Esophagus (tissue), 2 donors: ENCODE measurements around the gene PPM1H. TPM values are rescaled to one million over a fixed set of nuclear protein-coding genes. Genes with fewer than 3 reads are reported as not detected.
A peak's percentile ranks its signal among the peaks of the same experiment; 100 is the strongest.

Experiments used
- H3K27ac ChIP-seq, 2 donors: one replicate each; pipeline ENCODE4 v1.5.1; 2013; ENCODE audit warnings: low read depth in 2 of 2, mild to moderate bottlenecking in 2 of 2, inconsistent platforms in 1 of 2, low read length in 1 of 2, moderate library complexity in 1 of 2
- H3K27me3 ChIP-seq, 2 donors: one replicate each; pipeline ENCODE4 v1.6.1; 2013; ENCODE audit warnings: low read length in 2 of 2, control low read depth in 1 of 2, mild to moderate bottlenecking in 1 of 2; ENCODE audit not compliant: insufficient read depth in 2 of 2, control insufficient read depth in 1 of 2
- H3K36me3 ChIP-seq, 2 donors: one replicate each; pipeline ENCODE4 v1.6.1; 2013; ENCODE audit warnings: low read length in 1 of 2; ENCODE audit not compliant: control insufficient read depth in 2 of 2, insufficient read depth in 2 of 2
- H3K4me1 ChIP-seq, 2 donors: one replicate each; pipeline ENCODE4 v1.6.1; 2013; ENCODE audit warnings: low read length in 1 of 2; ENCODE audit not compliant: control insufficient read depth in 2 of 2, insufficient read depth in 2 of 2
- H3K4me3 ChIP-seq, 2 donors: one replicate each; pipeline ENCODE4 v1.5.1; 2013; ENCODE audit warnings: low read length in 2 of 2, mild to moderate bottlenecking in 2 of 2, low read depth in 1 of 2, moderate library complexity in 1 of 2
- H3K9me3 ChIP-seq, 2 donors: one replicate each; pipeline ENCODE4 v1.6.1; 2013; ENCODE audit warnings: mild to moderate bottlenecking in 2 of 2, low read depth in 1 of 2, low read length in 1 of 2, moderate library complexity in 1 of 2; ENCODE audit not compliant: control insufficient read depth in 2 of 2, insufficient read depth in 1 of 2
- WGBS, 2 donors: extraction: QIAGEN DNeasy Blood & Tissue Kit; methylation state at CpG; one replicate each; pipeline ENCODE4 v1.1.7; 2013; 5-methylcytosine and 5-hydroxymethylcytosine counted together
- polyA plus RNA-seq, 2 donors: library from polyadenylated mRNA; stranded (reverse); fragments of 200-250 nt; gene quantifications; one replicate each; pipeline ENCODE4 v1.2.3, GENCODE V29; 2013
- donor health status: healthy with polysubstance abuse.
- donor health status: Bipolar disorder and iron deficiency.

The PPM1H gene, protein sequence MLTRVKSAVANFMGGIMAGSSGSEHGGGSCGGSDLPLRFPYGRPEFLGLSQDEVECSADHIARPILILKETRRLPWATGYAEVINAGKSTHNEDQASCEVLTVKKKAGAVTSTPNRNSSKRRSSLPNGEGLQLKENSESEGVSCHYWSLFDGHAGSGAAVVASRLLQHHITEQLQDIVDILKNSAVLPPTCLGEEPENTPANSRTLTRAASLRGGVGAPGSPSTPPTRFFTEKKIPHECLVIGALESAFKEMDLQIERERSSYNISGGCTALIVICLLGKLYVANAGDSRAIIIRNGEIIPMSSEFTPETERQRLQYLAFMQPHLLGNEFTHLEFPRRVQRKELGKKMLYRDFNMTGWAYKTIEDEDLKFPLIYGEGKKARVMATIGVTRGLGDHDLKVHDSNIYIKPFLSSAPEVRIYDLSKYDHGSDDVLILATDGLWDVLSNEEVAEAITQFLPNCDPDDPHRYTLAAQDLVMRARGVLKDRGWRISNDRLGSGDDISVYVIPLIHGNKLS
- under 1 TPM; 0.04 to 0.09 TPM for polyA plus RNA-seq

DNA sequence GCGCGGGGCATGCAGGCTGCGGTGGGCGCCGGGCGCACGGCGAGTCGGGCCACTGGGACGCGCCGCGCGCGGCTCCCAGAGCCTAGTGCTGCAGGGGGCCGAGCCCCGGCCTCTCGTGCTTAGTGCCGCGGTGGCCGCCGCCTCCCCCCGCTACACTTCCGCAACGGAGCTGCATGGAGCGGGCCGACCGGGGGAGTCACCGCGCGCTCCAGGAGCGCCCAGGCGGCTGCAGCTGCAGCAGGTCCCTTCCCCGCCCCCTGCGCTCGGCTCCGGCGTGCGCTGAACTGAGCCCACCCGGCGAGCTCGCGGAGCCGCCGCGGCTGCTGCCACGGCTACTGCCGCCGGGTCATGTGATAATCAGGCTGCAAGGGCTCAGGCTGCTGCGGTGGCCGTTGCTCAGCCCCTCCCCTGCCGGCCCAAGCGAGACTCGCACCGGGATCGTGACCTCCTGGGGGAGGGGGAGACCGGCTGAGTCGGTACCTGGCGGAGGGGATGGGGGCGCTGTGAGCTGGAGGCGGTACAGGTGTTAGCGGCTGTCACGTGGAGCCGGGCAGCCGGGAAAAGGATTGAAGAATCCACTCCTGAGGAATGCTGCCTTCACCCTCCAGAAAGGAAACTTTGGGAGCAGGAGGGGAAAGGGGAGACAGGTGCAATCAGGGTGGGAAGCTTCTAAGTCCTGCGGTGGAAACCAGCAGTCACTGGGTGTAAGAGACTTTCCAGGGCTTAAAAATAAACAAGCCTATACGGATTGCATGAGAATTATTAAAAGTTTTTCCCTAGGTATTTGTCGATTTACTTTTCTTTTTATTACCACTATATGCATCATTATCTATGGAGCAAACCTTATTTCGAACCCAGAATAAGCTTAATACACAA, at the start of gene PPM1H:
Gene PPM1H (minus strand): TSS at position 352 of the 876 bp plus-strand sequence. CDS start 414 bp downstream, outside the sequence.
- peaks cover 0 to 7% of the 10 kb centered on the region in 2 donors for H3K27me3 ChIP-seq
- peak within 1 kb of the TSS; percentile 61 to 69 for H3K4me3 ChIP-seq
- 1% methylated on average over 66 to 69 of the region's 69 CpGs for WGBS, 2 donors
- H3K36me3 ChIP-seq = no peaks in the 10 kb centered on the region
- H3K27ac ChIP-seq = no peak within 1 kb of the TSS
- H3K4me1 ChIP-seq = peaks cover 6 to 13% of the 10 kb centered on the region in 2 donors
- H3K9me3 ChIP-seq = peaks cover 0 to 2% of the 10 kb centered on the region in 2 donors

DNA sequence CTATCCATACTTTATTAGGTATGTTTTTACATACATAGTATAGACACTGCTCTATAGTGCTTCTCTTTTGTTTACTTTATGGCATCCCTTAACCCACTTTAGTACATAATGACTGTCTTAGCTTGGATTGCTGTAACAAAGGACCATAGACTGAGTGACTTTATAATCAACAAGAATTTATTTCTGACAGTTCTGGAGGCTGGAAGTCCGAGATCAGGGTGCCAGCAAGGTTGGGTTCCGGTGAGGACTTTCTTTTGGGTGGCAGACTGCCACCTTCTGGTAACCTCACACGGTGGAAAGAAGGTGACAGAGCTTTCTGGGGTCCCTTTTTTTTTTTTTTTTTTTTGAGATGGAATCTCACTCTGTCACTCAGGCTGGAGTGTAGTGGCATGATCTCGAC, 48.6 kb upstream of the PPM1H start:
- Histone ChIP-seq H3K27me3 (peaks cover 0 to 2% of the 10 kb centered on the region in 2 donors), H3K4me3 (no peak overlapping the region), H3K4me1 (no peaks in the 10 kb centered on the region), H3K27ac (no peak overlapping the region), H3K36me3 (no peaks in the 10 kb centered on the region), H3K9me3 (no peaks in the 10 kb centered on the region)
- 36 to 54% methylated on average over 3 to 4 of the region's 4 CpGs for WGBS, 2 donors

DNA sequence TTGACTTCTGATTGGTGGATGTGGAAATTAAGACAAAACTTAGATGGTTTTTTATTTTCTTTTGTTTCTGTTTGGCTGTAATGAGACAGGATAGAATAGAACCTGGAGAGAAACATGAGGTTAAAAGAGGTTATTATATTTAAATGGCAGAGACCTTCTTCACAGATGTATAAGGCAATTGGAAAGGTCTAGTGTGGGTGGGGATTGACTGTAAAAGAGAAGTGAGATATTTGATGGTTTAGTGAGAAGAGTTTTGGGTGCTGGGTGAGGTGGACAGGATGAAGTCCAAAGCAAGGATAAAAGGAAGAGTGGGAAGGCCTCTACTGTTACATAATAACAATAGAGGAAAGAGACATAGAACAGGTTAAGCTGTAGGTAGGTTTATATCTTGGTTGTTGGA, 43.8 kb upstream of the PPM1H start:
- Histone ChIP-seq H3K36me3 (no peaks in the 10 kb centered on the region), H3K9me3 (no peaks in the 10 kb centered on the region), H3K27me3 (no peaks in the 10 kb centered on the region), H3K4me1 (no peaks in the 10 kb centered on the region), H3K27ac (no peak overlapping the region), H3K4me3 (no peak overlapping the region)

DNA sequence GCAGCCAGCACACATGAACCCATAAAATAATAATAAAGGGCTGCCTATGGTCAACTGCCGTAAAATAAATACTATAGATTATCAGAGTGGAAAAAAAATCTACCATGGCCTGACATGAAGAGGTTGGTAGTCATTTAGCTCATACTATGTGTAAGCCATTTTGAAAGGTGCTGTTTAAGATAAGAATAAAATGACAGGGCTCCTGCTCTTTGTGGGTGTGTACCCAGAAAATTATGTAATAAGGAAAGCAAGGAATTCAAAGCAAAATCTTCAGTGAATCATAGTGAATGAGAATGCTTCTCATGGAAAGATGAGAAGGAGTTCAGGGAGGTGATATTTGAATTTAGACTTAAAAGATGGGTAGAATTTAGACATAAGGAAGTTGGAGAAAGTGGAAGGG, 42.9 kb upstream of the PPM1H start:
- Histone ChIP-seq H3K9me3 (no peaks in the 10 kb centered on the region), H3K4me3 (no peak overlapping the region), H3K36me3 (no peaks in the 10 kb centered on the region), H3K27ac (no peak overlapping the region), H3K4me1 (no peaks in the 10 kb centered on the region), H3K27me3 (no peaks in the 10 kb centered on the region)
- 96 to 97% methylated on average over 1 of the region's 1 CpG for WGBS, 2 donors

DNA sequence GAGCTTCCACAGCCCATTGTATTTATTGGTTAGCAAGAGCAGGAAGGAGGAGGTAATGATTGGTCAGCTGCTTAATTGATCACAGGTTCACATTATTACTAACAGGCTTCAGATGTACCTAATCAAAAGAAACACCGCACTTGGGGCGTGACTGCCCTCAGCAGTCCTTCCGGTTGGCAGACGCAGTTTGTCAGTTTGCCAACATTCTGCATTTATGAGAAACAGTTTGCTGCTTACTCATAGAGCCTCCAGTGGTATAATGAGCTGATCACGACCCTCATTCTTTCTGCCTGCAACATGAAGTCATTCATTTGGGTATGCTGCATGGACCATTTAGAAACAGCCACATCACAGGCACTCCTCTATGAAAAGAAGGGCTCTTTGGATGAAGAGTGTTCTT, 42.5 kb upstream of the PPM1H start:
- Histone ChIP-seq H3K27ac (no peak overlapping the region), H3K4me3 (no peak overlapping the region), H3K4me1 (no peaks in the 10 kb centered on the region), H3K9me3 (no peaks in the 10 kb centered on the region), H3K27me3 (no peaks in the 10 kb centered on the region), H3K36me3 (no peaks in the 10 kb centered on the region)
- WGBS, 2 donors = 55 to 70% methylated on average over 5 of the region's 5 CpGs

DNA sequence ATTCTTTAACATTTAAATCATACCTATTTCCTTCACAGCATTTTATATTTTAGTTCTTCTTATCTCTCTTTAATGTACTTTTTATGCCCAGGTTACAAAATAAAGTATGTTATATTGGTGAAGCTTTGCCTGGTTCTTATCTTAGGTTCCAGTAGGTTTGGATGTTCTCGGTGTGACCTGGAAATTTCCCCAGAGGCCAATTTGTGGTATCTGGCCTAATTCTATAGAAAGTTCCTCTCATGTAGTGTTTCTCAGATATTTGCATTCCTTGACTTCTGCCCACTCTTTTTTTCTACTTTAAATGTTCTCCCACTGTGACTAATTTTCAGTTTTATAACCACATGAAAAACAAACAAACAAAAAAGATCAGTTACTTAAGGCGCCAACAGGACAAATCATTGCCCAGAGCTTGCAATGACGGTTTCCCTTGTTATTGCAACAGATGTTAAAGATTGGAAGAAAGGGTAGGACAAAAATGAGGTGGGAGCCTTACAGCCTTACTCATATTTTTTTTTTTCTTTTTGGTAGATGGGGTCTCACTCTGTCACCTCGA, 41.2 kb upstream of the PPM1H start:
- H3K9me3 ChIP-seq = no peaks in the 10 kb centered on the region
- 91 to 92% methylated on average over 4 of the region's 4 CpGs for WGBS, 2 donors
- H3K4me3 ChIP-seq = no peak overlapping the region
- H3K27me3 ChIP-seq = no peaks in the 10 kb centered on the region
- H3K27ac ChIP-seq = no peak overlapping the region
- H3K4me1 ChIP-seq = no peaks in the 10 kb centered on the region
- no peaks in the 10 kb centered on the region for H3K36me3 ChIP-seq

DNA sequence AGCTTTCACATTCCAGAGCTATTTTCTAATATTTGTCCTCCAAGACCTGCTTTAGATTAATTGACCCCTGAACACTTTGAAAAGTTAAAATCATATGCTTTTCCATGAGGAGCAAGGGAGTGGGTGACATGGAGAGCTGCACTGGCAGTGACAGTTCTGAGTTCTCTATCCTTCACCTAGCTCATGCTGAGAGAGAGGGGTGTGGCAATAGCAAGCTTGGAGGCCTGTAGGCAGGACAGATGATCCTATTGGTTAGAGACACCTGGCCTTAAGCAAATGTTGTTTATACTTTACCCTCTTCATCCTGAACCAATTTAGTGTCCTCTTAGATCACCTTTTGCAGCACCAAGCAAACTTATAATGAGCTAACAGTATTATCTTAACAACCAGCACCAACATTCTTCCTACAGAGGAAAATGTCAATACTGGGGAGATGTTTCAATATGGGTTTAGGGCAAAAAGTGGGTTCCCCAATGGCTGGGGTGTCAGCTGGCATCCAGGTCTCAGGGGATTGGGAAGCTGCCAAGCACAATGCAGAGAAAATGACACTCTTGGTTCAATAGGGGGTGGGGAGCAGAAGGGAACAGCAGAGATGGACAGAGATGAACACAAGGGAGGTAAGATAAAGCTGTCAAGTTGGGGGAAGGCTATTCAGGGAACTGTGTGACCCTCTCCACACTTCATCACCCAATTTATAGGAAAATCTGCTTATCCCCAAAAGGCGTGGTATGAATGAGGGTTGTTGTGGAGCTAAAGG, 37.0 kb upstream of the PPM1H start:
- 83 to 98% methylated on average over 1 of the region's 1 CpG for WGBS, 2 donors
- H3K4me3 ChIP-seq = no peak overlapping the region
- H3K36me3 ChIP-seq = no peaks in the 10 kb centered on the region
- H3K4me1 ChIP-seq = no peaks in the 10 kb centered on the region
- no peaks in the 10 kb centered on the region for H3K9me3 ChIP-seq
- H3K27me3 ChIP-seq = no peaks in the 10 kb centered on the region
- H3K27ac ChIP-seq = no peak overlapping the region

DNA sequence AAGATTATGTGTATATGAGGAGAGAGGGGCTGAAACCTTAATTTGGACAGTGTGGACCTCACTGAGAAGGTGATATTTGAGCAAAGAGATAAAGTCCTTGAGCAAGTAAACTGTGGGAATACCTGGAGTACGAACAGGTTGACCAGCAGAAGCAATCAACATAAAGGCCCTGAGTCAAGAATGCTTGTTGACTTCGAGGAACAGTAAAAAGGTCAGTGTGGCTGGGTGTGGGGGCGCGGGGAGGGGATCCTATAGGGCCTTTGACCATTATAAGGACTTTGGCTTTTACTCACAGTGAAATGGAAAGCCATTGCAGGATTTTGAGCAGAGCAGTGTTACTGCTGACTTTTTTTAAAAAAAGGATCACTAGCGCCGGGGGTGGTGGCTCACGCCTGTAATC, 34.7 kb upstream of the PPM1H start:
- no peak overlapping the region for H3K4me3 ChIP-seq
- no peaks in the 10 kb centered on the region for H3K9me3 ChIP-seq
- no peaks in the 10 kb centered on the region for H3K36me3 ChIP-seq
- no peak overlapping the region for H3K27ac ChIP-seq
- no peaks in the 10 kb centered on the region for H3K27me3 ChIP-seq
- WGBS, 2 donors = 75 to 83% methylated on average over 7 of the region's 7 CpGs
- no peaks in the 10 kb centered on the region for H3K4me1 ChIP-seq

DNA sequence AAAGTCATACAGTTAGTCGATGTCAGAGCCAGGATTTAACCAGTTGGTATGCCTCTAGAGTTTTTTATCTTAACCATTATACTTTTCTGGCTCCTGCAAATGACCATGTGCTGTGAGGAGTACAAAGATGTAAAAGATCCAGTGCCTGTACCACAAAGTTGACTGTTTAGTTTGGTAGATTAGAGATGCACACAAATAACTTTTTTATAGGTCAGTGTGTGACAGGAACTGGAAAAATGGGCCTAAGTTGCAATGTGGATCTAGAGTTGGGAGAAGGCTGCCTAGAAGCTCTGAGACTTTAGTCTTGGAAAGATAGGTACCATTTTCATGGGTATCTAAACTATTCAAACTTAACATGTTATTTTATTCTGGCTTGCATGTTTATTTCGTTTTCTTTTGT, 32.8 kb upstream of the PPM1H start:
- Histone ChIP-seq H3K27ac (no peak overlapping the region), H3K9me3 (no peaks in the 10 kb centered on the region), H3K36me3 (no peaks in the 10 kb centered on the region), H3K27me3 (no peaks in the 10 kb centered on the region), H3K4me3 (no peak overlapping the region), H3K4me1 (no peaks in the 10 kb centered on the region)
- WGBS, 2 donors = 58 to 63% methylated on average over 2 of the region's 2 CpGs
